GM18907 (cell line): ENCODE measurements around the gene PXMP2.

Experiments
- ATAC-seq: cut with Tn5 transposase; IDR thresholded peaks from one replicate; pipeline ENCODE4 v1.9.1; 2021; ENCODE audit warnings: mild to moderate bottlenecking, moderate library complexity; ENCODE audit not compliant: unreplicated experiment

Gene PXMP2

DNA sequence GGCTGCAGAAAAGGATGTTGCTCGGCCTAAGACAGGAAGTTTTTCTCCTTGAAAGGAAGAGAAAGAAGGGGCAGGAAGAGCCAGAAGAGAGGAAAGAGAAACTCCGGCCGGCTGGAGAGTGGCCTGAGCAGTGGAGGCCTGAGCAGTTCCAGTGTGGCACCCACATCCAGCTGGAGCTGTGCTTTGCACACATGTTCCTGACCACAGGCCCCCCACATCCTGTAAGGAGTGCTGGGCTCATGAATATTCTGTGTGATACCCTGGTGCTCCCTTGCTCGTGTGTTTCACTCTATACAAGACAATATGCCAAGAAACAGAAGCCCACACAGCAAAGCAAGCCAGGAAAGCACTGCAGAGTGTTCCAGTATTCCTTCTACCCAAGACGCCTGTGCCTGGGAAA is 27.3 kb upstream of the PXMP2 start:
- ATAC-seq, result no peak

GRCh38 chr12:132660996-132661395 is 26.4 kb upstream of the PXMP2 start:
- ATAC-seq, result no peak

DNA sequence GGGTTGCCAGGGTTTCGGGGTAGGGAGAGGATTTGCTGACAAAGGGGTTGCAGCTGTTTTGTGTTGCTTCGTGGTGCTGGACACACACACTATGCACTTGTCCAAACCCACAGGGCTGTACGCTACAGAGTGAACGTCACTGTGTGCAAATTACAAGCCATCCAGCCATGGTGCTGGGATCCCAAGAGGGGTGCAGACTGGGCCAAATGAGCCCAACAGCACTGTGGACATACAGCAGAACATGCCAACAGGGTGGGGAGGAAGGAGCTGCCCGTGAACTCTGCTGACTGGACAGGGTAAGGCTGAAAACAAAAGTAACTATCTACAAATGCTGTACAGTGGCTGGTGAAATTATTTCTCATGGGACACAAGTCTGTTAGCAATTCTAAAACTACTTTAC is 25.4 kb upstream of the PXMP2 start:
- ATAC-seq, result no peak

DNA sequence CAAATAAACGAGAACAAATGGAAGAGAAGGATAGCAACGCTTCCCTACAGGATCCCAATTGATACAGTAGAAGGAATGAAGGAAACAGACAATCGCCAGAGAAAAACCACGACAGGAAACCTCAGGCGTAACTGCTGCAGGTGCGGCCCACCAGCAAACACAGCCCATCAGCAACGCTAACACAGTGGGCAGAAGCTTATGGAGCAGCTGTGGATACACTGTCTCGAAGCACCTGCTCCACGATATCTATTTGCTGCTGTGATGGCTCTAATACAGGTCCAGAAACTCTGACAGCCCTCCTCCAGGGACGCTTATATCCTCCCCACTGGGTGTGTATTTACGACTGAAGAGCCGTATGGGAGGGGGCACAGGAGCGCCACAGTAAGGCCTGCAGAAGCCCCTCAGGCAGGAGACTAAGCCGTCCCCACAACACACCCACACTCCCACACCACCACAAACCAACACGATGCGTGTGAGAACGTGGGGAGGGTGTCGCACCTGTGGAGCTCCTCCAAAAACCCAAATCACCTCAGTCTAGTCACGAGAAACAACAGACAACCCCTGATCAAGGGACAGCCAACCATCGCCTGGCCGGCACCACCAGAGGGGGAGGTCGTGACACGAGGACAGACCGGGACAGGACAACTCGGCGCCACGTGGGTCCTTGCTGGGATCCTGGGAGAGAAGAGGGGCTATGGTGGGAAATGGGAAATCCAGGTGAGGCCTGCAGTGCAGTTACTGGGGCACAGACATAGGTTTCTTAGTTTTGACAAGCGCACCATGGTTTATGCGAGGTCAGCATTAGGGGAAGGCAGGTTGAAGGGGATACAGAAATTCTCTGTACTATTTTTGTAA is 24.3 kb upstream of the PXMP2 start:
- no peak for ATAC-seq

GRCh38 chr12:132664206-132665148 is 22.9 kb upstream of the PXMP2 start:
- no peak for ATAC-seq

GRCh38 chr12:132665149-132665491 is 22.3 kb upstream of the PXMP2 start:
- no peak for ATAC-seq

- ATAC-seq, result no peak
Observed at GRCh38 chr12:132665794-132666193, 21.6 kb upstream of the PXMP2 start.

DNA sequence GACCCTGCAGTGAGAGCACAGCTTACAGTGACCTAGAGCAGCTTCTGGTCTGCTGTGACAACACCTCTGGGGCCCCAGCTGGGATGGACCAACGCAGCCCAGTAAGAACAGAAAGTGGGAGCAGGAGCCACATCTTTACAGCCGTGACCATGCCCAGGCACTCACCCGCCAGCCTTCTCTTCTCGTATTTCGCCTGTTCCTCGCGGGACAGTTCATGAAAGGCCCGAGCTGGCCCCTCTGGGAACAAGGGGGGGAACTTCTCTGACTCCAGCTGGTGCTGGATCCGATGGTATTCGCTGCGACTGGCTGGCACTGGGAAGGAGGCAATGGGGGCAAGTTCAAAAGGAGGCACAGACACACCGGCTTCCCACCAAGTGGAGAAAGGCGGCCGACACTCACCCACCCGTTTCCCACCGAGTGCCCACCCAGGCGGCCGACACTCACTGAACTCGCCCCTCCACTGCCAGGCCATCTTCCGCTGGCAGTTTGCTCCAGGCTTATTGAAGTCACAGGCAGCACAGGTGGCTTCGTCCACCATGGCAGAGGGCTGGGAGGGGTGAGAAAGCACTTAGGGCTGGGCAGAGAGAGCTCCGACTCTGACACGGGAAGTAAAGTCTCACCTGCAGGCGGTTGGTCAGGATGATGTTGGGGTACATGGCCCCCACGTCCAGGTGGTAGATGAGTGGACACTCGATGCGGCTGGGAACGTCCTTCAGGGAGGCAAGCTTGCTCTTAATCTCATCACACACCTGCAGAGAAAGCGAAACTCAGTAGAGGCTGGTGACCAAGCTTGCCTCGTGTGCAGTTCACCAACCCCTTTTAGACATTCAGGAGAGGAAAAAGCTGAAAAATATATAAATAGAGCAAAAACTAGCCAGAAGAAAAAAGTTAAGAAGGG is 18.9 kb upstream of the PXMP2 start:
- no peak for ATAC-seq

DNA sequence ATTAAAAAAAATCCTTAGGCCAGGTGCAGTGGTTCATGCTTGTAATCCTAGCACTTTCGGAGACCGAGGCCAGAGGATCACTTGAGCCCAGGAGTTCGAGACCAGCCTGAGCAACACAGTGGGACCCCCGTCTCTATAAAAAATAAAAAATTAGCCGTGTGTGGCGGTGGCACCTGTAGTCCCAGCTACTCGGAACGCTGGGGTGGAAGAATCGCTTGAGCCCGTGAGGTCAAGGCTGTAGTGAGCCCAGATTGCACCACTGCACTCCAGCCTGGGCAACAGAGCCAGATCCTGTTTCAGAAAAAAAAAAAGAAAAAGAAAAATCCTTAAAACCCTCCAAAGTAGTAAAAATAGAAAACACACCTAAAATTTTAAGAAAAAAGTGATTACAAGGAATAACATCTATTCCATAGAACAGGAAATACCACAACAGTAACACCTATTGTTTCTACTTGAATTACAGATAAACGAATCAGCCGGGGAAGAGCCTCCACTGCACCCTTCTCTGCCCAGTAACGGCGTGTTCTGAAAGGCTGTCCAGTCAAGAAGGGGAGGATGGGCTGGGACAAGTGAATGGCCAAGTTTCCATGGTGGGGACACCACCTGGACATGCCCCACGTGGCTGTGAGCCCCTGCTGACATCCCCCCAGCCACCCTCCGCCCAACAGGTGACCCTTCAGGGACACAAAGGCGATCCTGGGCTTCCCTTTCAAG is 18.1 kb upstream of the PXMP2 start:
- no peak for ATAC-seq

DNA sequence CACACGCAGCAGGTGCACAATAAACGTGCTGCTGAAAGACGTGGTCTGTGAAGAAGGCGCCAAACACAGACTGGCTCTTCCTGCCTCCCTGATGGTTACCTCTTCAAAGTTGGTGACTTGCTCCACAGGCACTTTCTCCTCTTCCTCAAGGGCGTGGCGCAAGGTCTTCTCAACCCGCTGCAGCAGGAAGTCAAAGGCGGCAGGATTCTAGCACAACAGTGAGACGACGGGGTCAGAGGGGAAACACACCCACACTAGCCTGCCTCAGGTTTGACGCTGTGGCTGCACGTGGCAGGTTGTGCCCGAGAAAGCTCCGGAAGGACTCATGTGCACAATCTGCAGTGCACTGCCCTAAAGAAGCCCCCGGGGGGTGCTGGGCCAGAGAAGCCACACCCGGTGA is 15.3 kb upstream of the PXMP2 start:
- ATAC-seq, result no peak

DNA sequence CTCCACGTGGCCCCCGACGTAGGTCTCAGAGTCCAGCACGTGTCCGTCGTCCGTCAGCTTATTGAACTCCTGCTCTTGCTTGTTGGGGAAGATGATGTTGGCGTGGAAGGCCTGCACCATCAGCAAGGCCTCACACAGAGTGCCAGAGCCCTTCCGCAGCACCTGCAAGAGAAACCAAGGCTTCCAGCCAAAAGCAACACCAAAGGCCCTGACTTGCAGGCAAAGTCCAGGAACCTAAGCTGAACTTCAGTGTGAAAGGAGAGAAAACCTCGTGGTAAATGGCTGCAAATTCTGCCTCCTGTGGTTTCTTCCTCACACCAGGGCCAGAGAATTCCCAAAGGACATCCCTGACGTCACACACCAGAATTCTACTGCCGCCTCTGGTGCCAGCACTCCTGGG is 14.7 kb upstream of the PXMP2 start:
- no peak for ATAC-seq

DNA sequence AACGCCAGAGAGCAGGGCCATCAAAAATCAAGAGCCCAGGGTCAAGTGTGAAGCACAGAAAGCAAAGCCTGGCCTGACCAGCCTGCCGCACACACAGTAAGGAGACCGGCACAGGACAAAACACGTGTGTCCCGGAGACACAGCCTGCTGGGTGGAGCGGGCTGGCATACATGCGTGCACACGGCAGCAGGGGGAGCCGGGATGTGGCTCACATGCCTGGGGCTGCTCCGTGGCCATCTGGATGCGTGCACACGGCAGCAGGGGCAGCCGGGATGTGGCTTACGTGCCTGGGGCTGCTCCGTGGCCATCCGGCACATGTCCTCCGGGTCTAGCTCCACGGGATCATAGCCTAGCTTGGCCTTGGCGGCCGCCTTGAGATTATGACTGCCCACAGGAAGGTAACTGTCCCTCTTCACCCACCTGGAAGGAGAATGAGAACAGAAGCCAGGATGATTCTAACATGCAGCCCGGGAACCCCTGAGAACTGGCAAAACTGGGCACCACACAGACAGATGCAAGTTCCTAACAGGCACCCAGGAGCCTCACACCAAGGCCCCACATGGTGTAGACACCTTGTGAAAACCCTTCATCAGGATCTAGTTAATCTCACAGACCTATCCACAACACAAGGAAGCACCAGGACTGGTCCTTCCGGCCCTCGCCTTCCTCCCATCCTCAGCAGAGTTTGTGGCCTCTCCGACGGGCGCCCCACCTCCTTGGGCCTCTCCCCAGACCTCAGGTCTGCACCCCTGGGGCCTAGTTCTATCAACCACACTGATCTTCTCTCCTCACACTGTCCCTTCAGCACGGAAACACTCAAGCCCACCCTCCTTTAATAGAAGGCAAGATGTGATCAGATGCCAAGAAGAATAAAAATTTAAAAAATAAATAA is 13.9 kb upstream of the PXMP2 start:
- no peak for ATAC-seq

GRCh38 chr12:132674561-132674960 is 12.8 kb upstream of the PXMP2 start:
- ATAC-seq, result no peak

GRCh38 chr12:132675757-132676432 is 11.5 kb upstream of the PXMP2 start:
- ATAC-seq, result no peak

DNA sequence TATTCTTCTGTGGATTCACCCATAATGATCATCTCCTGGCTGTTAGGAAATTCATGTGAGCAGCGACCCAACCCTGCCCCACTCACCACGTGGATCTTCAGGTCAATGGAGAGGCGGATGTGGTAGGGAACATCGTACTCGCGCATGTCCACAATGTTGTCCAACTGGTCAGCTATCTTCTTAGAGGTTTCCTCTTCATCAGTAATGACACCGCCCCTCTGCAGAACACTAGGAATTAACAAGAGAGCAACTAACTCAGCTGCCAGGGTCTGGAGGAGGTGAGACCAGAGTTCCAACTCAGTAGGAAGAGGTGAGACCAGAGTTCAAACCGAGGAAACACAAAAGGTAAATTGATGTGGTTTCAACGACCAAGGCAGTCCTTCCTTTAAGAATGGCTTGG is 9.9 kb upstream of the PXMP2 start:
- no peak for ATAC-seq

DNA sequence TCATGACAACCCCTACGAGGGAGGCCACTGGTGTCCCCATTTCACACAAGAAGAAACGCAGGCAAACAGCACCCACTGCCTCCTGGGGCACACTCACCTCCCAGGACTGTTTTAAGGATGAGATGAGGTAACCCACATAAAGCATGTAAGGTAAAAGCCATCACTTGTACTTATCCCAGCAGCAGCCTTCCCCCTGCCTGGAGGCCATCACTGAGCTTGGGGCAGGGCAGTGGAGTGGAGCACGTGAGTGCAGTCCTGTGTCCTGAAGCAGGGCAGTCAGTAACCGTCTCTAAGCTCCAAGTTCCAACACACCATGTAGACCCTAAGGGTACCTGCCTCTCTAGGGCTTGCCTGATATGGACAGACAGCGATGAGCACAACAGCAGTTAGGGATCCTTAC is 2.0 kb upstream of the PXMP2 start:
- ATAC-seq, result no peak

- peak; percentile 25 for ATAC-seq
Observed at GRCh38 chr12:132686825-132687210, 569 bp upstream of the PXMP2 start.

DNA sequence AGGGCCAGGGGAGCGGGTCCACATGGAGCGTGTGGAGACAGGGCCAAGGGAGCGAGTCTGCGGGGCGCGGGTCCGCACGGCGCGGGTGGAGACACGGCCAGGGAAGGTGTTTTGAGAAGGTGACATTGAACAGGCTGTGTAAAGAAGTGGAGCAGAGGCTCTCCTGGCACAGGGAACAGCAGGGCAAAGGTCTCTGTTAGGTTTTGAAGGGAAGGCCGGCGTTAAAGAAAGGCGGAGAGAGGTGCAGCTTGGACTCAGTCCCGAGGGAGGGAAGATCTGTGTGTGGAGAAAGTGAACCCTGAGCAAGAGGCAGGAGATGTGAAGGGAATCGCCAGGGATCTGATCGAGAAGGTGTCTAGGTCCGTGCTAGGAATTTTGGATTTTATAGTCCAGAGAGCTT is 1.8 kb downstream of the PXMP2 start:
- ATAC-seq, result no peak

DNA sequence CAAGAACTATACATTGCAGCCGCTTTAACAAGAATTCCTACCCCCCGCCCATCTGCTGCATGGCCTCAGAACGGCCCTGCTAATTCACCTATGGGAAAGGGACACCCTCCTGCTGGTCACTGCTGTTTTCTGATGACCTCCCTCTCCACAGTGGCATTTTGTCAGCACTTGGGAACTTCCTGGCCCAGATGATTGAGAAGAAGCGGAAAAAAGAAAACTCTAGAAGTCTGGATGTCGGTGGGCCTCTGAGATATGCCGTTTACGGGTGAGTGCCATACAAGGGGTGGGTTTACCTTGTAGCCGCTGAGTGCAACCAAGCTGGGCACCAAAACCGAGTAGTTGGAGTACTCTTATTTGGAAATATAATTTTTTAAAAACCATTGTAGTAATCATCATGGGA is 2.7 kb downstream of the PXMP2 start:
- no peak for ATAC-seq
